Breast epithelium (tissue), 4 donors: ENCODE data around the gene WDR7. TPM values are rescaled to one million over a fixed set of nuclear protein-coding genes. Genes with fewer than 3 reads are reported as not detected.

Experiments
- DNase-seq, 2 donors: peaks; one replicate each; pipeline ENCODE4 v3.0.0-alpha.2; 2019; ENCODE audit warnings: low spot score in 2 of 2
- H3K27ac ChIP-seq, 2 donors: fragments of 200-600 bp; sonication (generic) in 1 of 2; one replicate each; pipeline ENCODE4 v1.5.1; 2016 to 2019; ENCODE audit warnings: mild to moderate bottlenecking in 1 of 2
- H3K27me3 ChIP-seq, 2 donors: fragments of 200-600 bp; sonication (generic) in 1 of 2; one replicate each; pipeline versions ENCODE4 v1.5.1 to v1.6.0; 2017 to 2019; ENCODE audit warnings: control low read depth in 1 of 2, mild to moderate bottlenecking in 1 of 2
- H3K36me3 ChIP-seq: fragments of 200-600 bp; one replicate; pipeline ENCODE4 v1.5.1; 2019
- H3K4me1 ChIP-seq, 2 donors: fragments of 200-600 bp; sonication (generic); one replicate each; pipeline ENCODE4 v1.5.1; 2016 to 2019; ENCODE audit warnings: control low read depth in 1 of 2
- H3K4me3 ChIP-seq, 3 donors: fragments of 200-600 bp; sonication (generic); 1 replicate in 2 of 3; 2 replicates in 1 of 3; pipeline ENCODE4 v1.5.1; 2016 to 2019; ENCODE audit warnings: mild to moderate bottlenecking in 3 of 3, moderate library complexity in 2 of 3
- H3K9me3 ChIP-seq, 2 donors: fragments of 200-600 bp; sonication (generic) in 1 of 2; one replicate each; pipeline ENCODE4 v1.5.1; 2016 to 2019; ENCODE audit warnings: control low read depth in 1 of 2
- POLR2A ChIP-seq: fragments of 450-650 bp; IDR thresholded peaks from one replicate; pipeline ENCODE4 v1.6.1; 2016; ENCODE audit warnings: antibody characterized with exemption, mild to moderate bottlenecking, moderate library complexity
- POLR2AphosphoS5 ChIP-seq, 3 donors: sonication (generic); formaldehyde crosslinking; IDR thresholded peaks; one replicate each; pipeline ENCODE4 v1.6.1; 2017; ENCODE audit warnings: antibody characterized with exemption in 3 of 3
- intact Hi-C: fragments of 100-400 bp; cut with DNase I; formaldehyde crosslinking; loops from one replicate; pipeline ENCODE4 v1.15.1; 2023; ENCODE audit warnings: low total_unique reads
- total RNA-seq, 3 donors: library from RNA; depleted of rRNA; stranded (reverse); fragments of >200 nt; gene quantifications; one replicate each; pipeline ENCODE4 v1.1.0, GENCODE V29; 2016
- TF ChIP-seq, protein P1 (sequence below), 3 donors: fragments of 450-650 bp; IDR thresholded peaks; one replicate each; pipeline ENCODE4 v1.5.1; 2016 to 2017; ENCODE audit warnings: antibody characterized with exemption in 3 of 3, mild to moderate bottlenecking in 3 of 3, moderate library complexity in 3 of 3

Gene WDR7
- total RNA-seq, 3 donors from 2014 or later: 28.3 to 32.6 (median 31.1) TPM

DNA sequence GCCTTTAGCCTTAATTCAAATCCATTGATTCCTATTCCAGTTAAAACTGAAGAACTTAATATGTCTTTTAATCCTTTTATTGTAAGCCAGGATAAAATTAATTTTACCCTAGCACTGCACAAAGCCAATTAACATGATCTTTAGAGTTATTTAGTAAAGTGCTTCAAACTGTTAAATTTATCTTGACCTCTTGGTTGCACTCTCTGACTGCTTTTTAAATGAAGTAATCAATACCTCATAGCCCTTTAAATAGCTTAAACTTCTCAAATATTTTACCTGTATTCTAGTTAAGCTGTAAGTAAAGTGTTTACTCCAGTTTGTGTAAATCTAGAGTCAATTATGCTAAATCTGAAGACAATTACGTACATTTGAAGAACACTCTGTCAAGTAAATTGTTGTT lies 221.0 kb downstream of the WDR7 start:
- Histone ChIP-seq H3K27me3 (no peaks in the 10 kb centered on the region), H3K36me3 (no peaks in the 10 kb centered on the region), H3K9me3 (no peaks in the 10 kb centered on the region), H3K4me3 (no peak overlapping the region), H3K4me1 (no peaks in the 10 kb centered on the region), H3K27ac (no peak overlapping the region)
- no peak for TF ChIP-seq POLR2A
- TF ChIP-seq, protein P1, sequence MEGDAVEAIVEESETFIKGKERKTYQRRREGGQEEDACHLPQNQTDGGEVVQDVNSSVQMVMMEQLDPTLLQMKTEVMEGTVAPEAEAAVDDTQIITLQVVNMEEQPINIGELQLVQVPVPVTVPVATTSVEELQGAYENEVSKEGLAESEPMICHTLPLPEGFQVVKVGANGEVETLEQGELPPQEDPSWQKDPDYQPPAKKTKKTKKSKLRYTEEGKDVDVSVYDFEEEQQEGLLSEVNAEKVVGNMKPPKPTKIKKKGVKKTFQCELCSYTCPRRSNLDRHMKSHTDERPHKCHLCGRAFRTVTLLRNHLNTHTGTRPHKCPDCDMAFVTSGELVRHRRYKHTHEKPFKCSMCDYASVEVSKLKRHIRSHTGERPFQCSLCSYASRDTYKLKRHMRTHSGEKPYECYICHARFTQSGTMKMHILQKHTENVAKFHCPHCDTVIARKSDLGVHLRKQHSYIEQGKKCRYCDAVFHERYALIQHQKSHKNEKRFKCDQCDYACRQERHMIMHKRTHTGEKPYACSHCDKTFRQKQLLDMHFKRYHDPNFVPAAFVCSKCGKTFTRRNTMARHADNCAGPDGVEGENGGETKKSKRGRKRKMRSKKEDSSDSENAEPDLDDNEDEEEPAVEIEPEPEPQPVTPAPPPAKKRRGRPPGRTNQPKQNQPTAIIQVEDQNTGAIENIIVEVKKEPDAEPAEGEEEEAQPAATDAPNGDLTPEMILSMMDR (IDR thresholded peaks at IDR 0.05): no peak
- no peak for TF ChIP-seq POLR2AphosphoS5 (IDR thresholded peaks at IDR 0.05)
- intact Hi-C loops: no loop called here
- no peak for DNase-seq

DNA sequence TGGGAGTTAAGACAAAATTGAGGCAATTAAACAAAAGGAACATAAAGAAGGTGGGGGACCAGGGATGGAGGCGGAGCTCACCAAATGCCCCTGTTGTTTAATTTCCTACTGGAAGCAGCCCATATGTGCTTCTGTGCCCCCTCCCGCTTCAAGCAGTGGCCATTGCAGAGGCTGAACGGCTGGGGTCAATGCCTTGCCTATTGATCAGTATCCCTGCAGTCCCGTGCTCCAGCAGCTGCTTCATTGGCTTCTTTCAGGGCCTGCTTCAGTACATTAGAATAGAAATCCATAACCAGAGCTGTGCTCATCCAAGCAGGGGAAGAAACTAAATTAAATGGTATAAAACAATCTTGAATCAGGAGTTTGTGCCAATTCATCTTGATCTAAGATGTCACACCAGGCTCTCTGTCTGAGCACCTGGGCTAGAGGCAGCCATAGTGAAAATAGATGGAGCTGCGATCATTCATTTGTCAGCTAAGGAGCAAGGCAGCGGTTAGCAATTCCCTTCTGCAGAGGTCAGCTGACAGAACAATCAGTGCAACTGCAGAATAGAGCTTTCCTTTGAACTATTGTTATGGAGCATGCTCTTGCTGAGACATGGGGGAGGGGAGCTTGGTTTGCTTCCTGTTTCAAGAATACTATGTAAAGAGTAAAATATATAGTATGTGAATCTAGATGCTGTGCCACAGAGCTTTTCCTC lies 222.4 kb downstream of the WDR7 start:
- Histone ChIP-seq H3K4me1 (no peaks in the 10 kb centered on the region), H3K36me3 (no peaks in the 10 kb centered on the region), H3K27me3 (no peaks in the 10 kb centered on the region), H3K9me3 (no peaks in the 10 kb centered on the region), H3K27ac (no peak overlapping the region), H3K4me3 (no peak overlapping the region)
- no peak for DNase-seq
- TF ChIP-seq POLR2AphosphoS5 (IDR thresholded peaks at IDR 0.05) (no peak), POLR2A (no peak)
- TF ChIP-seq, protein P1 (IDR thresholded peaks at IDR 0.05): no peak
- intact Hi-C loops: no loop called here

GRCh38 chr18:56878711-56879110 lies 227.6 kb downstream of the WDR7 start:
- Histone ChIP-seq H3K9me3 (no peaks in the 10 kb centered on the region), H3K4me3 (no peak overlapping the region), H3K27ac (no peak overlapping the region), H3K4me1 (no peaks in the 10 kb centered on the region), H3K36me3 (no peaks in the 10 kb centered on the region), H3K27me3 (no peaks in the 10 kb centered on the region)
- intact Hi-C loops: no loop called here
- no peak for TF ChIP-seq POLR2AphosphoS5 (IDR thresholded peaks at IDR 0.05)
- TF ChIP-seq, protein P1 (IDR thresholded peaks at IDR 0.05): no peak
- no peak for TF ChIP-seq POLR2A
- DNase-seq: no peak

- Histone ChIP-seq H3K27ac (no peak overlapping the region), H3K4me1 (no peaks in the 10 kb centered on the region), H3K9me3 (no peaks in the 10 kb centered on the region), H3K4me3 (no peak overlapping the region), H3K36me3 (no peaks in the 10 kb centered on the region), H3K27me3 (no peaks in the 10 kb centered on the region)
- no peak for TF ChIP-seq POLR2AphosphoS5 (IDR thresholded peaks at IDR 0.05)
- intact Hi-C loops: no loop called here
- no peak for DNase-seq
Observed at GRCh38 chr18:56884511-56884910, 233.4 kb downstream of the WDR7 start.

DNA sequence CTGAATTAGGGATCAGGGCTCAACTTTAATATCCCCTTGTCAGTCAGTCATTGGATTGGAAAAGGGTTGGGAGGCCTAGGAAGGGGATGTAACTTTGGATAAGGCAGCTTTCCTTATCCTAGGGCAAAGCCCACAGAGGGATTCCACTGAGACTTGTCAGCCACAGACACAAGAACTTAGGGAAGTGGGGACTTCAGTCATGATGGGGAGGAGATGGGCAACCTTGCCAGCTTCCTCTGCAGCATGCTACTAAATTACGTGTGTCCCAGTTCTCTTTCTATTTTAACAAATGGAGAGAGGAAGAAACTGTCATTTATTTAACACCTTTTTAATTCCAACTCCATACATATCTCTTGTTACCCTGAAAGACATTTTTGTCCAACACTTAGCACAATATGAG lies 237.8 kb downstream of the WDR7 start:
- intact Hi-C loops: no loop called here
- TF ChIP-seq, protein P1 (IDR thresholded peaks at IDR 0.05): no peak
- no peak for TF ChIP-seq POLR2A
- no peak for TF ChIP-seq POLR2AphosphoS5 (IDR thresholded peaks at IDR 0.05)
- no peaks in the 10 kb centered on the region for H3K4me1 ChIP-seq
- no peak overlapping the region for H3K27ac ChIP-seq
- DNase-seq: no peak
- H3K27me3 ChIP-seq: no peaks in the 10 kb centered on the region
- H3K36me3 ChIP-seq: no peaks in the 10 kb centered on the region
- no peak overlapping the region for H3K4me3 ChIP-seq
- H3K9me3 ChIP-seq: no peaks in the 10 kb centered on the region
